Measurements from ENCODE around the gene SMC1B. TPM values are rescaled to one million over a fixed set of nuclear protein-coding genes. Genes with fewer than 3 reads are reported as not detected.
"Not testable (repeated sequence)": the region's sequence is repeated elsewhere in the genome, so short reads cannot be mapped to it uniquely, and the experiment has no call there.

The SMC1B gene
- total RNA-seq, 1 experiment from 2014 or later, result not detected

DNA sequence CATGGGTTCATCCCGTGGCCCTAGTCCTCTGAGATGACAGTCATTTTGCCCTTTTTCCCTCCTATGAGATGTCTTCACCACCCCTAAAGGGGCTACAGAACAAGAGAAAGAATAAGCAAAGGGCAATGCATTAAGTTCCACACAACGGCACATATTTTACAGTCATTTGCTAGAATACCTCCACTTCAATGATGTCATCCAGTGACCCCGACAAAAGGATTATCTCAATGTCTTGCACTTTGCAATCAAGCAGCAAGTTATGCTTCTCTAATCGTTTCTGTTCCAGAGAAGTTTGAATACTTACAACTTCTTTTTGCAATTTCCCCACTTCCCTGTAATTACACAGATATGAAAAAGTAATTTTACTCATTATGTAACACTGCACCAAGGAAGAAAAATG, 53.8 kb downstream of the SMC1B start:
- Mint-ChIP-seq H3K4me1 (ENCODE audit: low read depth, unreplicated experiment) (no peaks in the 10 kb centered on the region), H3K27me3 (ENCODE audit: unreplicated experiment) (peaks cover 21% of the 10 kb centered on the region), H3K4me3 (ENCODE audit: low read depth, unreplicated experiment) (no peak overlapping the region), H3K27ac (ENCODE audit: unreplicated experiment) (no peak overlapping the region), H3K36me3 (ENCODE audit: insufficient read depth, unreplicated experiment) (no peaks in the 10 kb centered on the region), H3K9me3 (ENCODE audit: low read depth, unreplicated experiment) (no peaks in the 10 kb centered on the region)
- CTCF ChIA-PET, result no interaction called here
- DNase-seq, result no peak
- TF ChIP-seq, protein P1, sequence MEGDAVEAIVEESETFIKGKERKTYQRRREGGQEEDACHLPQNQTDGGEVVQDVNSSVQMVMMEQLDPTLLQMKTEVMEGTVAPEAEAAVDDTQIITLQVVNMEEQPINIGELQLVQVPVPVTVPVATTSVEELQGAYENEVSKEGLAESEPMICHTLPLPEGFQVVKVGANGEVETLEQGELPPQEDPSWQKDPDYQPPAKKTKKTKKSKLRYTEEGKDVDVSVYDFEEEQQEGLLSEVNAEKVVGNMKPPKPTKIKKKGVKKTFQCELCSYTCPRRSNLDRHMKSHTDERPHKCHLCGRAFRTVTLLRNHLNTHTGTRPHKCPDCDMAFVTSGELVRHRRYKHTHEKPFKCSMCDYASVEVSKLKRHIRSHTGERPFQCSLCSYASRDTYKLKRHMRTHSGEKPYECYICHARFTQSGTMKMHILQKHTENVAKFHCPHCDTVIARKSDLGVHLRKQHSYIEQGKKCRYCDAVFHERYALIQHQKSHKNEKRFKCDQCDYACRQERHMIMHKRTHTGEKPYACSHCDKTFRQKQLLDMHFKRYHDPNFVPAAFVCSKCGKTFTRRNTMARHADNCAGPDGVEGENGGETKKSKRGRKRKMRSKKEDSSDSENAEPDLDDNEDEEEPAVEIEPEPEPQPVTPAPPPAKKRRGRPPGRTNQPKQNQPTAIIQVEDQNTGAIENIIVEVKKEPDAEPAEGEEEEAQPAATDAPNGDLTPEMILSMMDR (IDR thresholded peaks at IDR 0.05; ENCODE audit: unreplicated experiment), result no peak
- intact Hi-C loops (cut with micrococcal nuclease; ENCODE audit: unreplicated experiment), result no loop called here
- BruUV-seq (replicated peaks), result no TSS peak

DNA sequence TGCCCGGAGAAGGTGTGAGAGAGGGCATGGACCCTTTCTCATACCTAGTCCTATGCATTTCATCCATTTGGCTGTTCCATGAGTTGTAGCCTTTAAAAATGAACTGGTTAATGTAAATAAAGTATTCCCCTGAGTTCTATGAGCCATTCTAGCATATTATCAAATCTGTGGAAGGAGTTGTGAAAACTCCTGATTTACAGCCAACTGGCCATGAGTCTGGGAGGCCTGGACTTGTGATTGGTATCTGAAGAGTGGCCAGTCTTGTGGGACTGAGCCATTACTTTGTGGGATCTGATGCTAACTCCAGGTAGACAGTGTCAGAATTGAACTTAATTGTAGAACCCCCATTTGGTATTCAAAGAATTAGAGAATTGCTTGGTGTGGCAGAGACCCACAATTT, 55.3 kb downstream of the SMC1B start:
- no peaks in the 10 kb centered on the region for H3K9me3 Mint-ChIP-seq (ENCODE audit: low read depth, unreplicated experiment)
- H3K4me3 Mint-ChIP-seq (ENCODE audit: low read depth, unreplicated experiment), result no peak overlapping the region
- TF ChIP-seq, protein P1 (IDR thresholded peaks at IDR 0.05; ENCODE audit: unreplicated experiment), result no peak
- intact Hi-C loops (cut with micrococcal nuclease; ENCODE audit: unreplicated experiment), result no loop called here
- no peaks in the 10 kb centered on the region for H3K36me3 Mint-ChIP-seq (ENCODE audit: insufficient read depth, unreplicated experiment)
- no TSS peak for BruUV-seq (replicated peaks)
- no peaks in the 10 kb centered on the region for H3K4me1 Mint-ChIP-seq (ENCODE audit: low read depth, unreplicated experiment)
- H3K27ac Mint-ChIP-seq (ENCODE audit: unreplicated experiment), result no peak overlapping the region
- peaks cover 18% of the 10 kb centered on the region for H3K27me3 Mint-ChIP-seq (ENCODE audit: unreplicated experiment)
- DNase-seq, result no peak
- CTCF ChIA-PET, result no interaction called here

DNA sequence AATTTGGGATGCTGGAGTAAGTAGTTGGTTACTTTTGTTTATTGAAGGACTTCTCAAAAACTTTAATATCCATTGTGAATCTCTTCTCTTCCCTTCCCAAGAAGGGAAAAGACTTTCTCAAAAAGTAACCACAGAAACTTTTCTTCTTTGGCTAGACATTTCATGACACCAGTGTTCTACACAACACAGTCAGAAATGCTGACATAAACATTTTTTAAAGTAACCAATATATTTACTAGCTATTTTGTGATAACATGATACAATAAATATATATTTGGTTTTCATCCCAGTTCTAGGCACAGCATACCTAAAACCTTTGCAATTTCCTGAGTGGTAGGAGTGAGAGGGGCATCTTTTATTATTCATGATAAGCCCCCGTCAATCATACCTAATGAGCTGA, 55.9 kb downstream of the SMC1B start:
- intact Hi-C loops (cut with micrococcal nuclease; ENCODE audit: unreplicated experiment), result no loop called here
- H3K27ac Mint-ChIP-seq (ENCODE audit: unreplicated experiment), result no peak overlapping the region
- H3K4me3 Mint-ChIP-seq (ENCODE audit: low read depth, unreplicated experiment), result no peak overlapping the region
- no peaks in the 10 kb centered on the region for H3K4me1 Mint-ChIP-seq (ENCODE audit: low read depth, unreplicated experiment)
- CTCF ChIA-PET, result no interaction called here
- TF ChIP-seq, protein P1 (IDR thresholded peaks at IDR 0.05; ENCODE audit: unreplicated experiment), result no peak
- no peak for DNase-seq
- BruUV-seq (replicated peaks), result no TSS peak
- H3K36me3 Mint-ChIP-seq (ENCODE audit: insufficient read depth, unreplicated experiment), result no peaks in the 10 kb centered on the region
- H3K27me3 Mint-ChIP-seq (ENCODE audit: unreplicated experiment), result peaks cover 12% of the 10 kb centered on the region
- H3K9me3 Mint-ChIP-seq (ENCODE audit: low read depth, unreplicated experiment), result no peaks in the 10 kb centered on the region

DNA sequence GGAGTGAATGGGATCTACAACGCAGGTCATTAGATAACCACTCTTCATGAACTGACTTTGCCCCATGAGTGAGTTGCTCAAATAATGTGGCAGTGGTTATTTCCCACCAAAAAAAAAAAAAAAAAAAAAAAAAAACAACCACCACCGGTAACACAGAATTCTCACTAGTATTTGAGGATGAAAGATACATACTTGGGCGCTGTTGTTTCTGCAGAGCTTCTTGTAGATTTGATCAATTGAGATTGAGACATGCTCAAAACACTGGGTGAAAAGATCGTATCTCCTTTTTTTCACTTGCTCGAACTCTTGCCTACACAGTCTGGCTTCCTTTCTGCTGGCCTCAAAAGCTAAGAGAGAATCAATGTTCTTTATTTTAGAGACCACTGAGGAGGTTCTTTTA, 59.6 kb downstream of the SMC1B start:
- Mint-ChIP-seq H3K27me3 (ENCODE audit: unreplicated experiment) (no peaks in the 10 kb centered on the region), H3K27ac (ENCODE audit: unreplicated experiment) (no peak overlapping the region), H3K4me1 (ENCODE audit: low read depth, unreplicated experiment) (no peaks in the 10 kb centered on the region), H3K36me3 (ENCODE audit: insufficient read depth, unreplicated experiment) (no peaks in the 10 kb centered on the region), H3K4me3 (ENCODE audit: low read depth, unreplicated experiment) (no peak overlapping the region), H3K9me3 (ENCODE audit: low read depth, unreplicated experiment) (no peaks in the 10 kb centered on the region)
- CTCF ChIA-PET, result no interaction called here
- intact Hi-C loops (cut with micrococcal nuclease; ENCODE audit: unreplicated experiment), result no loop called here
- no TSS peak for BruUV-seq (replicated peaks)
- DNase-seq, result no peak
- TF ChIP-seq, protein P1 (IDR thresholded peaks at IDR 0.05; ENCODE audit: unreplicated experiment), result no peak

DNA sequence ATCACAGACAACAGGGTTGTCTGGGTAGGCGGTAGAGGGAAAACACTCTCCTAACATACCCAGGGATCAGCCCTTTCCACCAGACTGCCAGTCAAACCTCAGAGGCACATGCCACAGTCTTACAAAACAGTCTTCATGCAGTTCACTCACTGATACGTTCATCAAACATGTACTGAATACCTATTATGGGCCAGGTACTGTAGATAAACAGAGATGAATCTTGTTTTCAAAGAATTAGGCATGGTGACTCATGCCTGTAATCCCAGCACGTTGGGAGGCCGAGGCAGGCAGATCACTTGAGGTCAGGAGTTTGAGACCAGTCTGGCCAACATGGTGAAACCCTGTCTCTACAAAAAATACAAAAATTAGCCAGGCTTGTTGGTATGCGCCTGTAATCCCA, 60.6 kb downstream of the SMC1B start:
- H3K27me3 Mint-ChIP-seq (ENCODE audit: unreplicated experiment); H3K36me3 Mint-ChIP-seq (ENCODE audit: insufficient read depth, unreplicated experiment); DNase-seq; CTCF ChIA-PET; H3K4me1 Mint-ChIP-seq (ENCODE audit: low read depth, unreplicated experiment); H3K27ac Mint-ChIP-seq (ENCODE audit: unreplicated experiment); H3K9me3 Mint-ChIP-seq (ENCODE audit: low read depth, unreplicated experiment); H3K4me3 Mint-ChIP-seq (ENCODE audit: low read depth, unreplicated experiment); BruUV-seq (replicated peaks); intact Hi-C loops (cut with micrococcal nuclease; ENCODE audit: unreplicated experiment): not testable (repeated sequence)
